CD4-positive, alpha-beta T cell treated with Interleukin-15 for 4 hours (primary cell): ENCODE data around the gene RPH3AL.
"Not testable (repeated sequence)": the region's sequence is repeated elsewhere in the genome, so short reads cannot be mapped to it uniquely, and the experiment has no call there.

Experiments
- DNase-seq: peaks from one replicate; pipeline ENCODE4 v3.0.0-alpha.2; 2020; ENCODE audit warnings: low spot score

RPH3AL gene

DNA sequence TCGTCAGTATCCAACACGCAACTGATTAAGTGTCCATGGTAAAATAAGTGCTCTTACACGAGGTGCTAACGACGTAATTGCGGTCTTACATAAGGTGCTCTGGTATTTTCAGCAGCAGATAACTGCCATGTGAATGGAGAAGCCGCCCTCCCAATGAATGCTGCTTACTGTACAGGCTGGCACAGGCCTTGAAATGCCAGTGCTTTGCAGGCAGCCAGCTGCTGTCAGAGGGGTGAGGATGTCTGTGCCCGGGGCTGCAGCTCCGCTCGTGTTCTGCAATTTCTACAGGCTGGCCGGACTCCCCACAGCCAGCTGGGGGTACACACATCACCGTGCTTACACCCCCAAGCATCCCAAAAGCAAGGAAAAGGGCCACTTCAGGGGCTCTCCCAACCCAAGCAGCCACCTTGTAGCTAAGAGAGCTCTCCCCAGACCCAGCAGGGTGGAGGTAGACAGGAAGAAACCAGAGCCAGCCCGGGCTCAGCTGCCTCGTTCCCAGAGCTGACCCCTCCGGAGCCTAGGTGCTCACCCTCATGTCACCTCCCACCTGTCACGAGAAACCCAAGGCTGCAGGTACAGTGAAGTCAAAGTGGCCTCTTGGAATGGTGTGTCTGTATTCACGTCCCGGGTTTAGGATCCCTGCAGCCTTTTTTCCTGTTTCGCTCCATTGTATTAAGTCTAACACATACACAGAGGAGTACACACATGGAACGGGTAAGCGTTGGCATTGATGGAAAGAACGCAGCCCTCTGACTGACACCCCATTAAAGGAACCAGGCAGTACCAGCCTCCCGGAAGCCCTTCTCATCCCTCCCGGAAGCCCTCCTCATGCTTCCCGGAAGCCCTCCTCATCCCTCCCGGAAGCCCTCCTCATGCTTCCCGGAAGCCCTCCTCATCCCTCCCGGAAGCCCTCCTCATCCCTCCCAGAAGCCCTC, 27.2 kb upstream of the RPH3AL start:
- no peak for DNase-seq

DNA sequence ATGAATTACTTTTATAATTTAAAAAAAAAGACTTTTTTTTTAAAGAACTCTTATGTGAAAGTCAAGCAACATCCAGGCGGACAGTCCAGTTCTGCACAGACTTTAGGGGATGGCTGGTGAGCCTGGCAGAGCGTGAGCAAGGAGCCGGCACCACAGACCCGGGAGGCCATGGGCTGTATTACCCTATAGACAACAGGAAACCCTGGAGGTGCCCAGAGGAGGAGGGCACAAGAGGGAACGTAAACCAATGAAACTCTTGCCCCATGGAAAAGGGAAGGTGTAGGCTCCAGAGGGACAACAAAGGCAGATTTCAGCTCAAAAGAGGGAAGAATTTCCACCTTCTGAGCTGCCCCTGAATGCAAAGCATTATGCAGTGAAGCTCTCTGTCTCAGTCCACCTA, 25.5 kb upstream of the RPH3AL start:
- DNase-seq, result no peak

DNA sequence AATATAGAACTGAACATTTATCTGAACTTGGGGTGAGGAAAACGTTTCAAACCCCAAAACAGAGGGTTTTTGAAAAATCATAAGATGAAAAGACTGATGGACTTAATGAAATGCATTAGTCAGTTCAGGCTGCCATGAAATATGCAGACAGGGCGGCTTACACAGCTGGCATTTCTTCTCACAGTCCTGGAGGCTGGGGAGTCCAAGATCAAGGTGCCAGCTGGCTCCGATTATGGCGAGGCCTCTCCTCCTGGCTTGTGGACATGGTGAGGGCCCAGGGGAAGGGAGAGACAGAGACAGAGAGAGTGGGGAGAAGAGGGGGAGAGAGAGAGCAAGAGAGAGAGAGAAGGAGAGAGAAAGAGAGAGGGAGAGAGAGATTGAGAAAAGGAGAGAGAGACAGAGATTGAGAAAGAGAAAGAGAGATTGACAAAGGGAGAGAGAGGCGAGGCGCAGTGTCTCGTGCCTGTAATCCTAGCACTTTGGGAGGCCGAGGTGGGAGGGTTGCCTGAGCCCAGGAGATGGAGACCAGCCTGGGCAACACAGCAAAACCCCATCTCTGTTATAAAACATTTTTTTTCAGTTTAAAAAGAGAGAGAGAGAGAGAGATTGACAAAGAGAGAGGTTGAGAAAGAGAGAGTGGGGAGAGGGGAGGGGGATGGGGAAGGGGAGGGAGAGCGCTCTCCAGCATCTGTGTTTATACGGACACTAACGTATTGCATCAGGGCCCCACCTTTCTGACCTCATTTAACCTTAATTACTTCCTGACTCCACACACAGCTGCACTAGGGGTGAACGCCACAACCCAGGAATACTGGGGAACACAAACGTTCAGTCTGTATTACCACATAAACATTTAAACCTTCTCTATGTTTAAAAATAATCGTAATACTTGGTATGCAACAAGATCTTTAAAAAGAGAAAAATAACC, 24.6 kb upstream of the RPH3AL start:
- DNase-seq, result no peak

DNA sequence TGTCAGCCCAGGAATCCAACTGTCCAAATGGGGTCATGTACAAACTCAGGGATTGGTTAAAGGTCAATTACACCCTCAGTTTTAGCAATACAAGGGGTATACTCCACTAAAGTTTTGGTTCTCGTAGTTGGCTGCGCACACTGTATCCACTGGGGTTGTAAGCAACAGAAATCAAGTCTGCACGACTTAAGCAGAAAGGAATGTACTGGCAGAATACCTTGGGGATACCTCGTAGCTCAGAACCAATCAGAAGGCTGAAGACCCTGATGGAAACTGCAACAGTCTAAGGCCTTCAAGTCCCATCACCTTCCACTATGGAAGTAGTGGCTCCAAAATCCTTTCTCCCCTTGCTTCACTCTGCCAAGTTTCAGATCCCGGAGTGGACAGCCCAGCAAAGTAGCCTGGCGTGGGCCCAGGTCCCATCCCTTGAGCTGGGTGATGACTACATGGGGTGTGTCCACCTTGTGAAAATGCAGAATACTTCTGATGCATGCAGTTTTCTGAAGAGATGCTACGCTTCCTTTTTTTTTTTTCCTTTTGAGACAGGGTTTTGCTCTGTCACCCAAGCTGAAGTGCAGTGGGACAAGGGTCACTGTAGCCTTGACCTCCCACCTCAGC, 21.1 kb upstream of the RPH3AL start:
- DNase-seq, result no peak

DNA sequence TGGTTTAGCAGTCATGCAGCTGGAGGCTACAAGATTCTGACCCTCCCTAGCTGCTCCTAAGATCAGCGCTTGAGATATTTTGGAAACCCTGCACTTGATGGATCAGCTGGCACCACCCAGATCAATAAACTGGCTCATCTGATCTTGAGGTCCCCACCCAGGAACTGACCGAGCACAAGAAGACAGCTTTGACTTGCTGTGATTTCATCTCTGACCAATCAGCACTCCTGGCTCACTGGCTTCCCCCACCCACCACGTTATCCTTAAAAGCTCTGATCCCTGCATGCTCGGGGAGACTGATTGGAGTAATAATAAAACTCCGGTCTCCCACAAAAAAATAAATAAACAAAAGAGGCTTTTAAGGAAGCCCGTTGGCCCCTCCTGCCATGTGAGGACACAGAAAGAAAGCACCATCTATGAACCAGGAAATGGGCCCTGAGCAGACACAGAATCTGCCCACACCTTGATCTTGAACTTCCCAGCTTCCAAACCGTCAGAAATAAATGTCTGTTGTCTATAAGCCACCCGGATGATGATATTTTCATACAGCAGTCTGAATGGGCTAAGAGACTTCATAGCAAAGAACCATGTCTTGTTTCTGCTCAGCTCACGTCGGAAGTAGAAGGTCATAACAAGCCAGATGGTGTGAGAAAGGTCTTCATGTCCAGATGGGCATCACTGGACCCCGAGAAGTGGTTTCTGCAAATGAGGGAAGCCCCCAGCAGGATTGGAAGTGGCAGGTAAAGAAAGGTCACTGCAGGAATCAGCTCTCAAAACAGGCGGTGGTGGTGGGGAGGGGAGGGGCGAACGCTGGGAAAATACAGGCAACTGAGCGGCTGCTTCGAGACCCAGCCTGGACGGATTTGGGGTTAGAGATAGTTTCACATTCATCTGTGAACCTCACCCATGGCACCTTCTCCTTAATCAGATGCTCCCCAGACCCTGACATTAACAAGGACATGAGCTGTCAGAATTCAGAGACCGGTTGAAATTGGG, 19.8 kb upstream of the RPH3AL start:
- DNase-seq, result no peak

DNA sequence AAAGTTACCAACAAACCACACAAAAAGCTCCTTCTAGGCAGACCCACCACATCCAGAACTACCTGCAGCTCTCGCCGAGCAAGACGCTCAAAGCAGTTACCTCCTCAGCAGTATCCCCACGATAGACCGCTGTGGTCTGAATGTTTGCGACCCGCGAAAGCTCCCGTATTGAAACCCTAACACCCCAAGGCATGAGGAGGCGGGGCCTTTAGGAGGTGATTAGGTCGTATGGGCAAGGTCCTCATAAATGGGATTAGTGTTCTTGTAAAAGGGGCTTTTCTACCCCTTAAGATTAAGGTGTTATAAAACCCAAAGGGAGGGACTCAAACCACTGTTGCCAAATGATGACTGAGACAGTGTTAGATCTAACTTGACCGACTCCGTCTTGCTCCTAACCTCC, 19.0 kb upstream of the RPH3AL start:
- no peak for DNase-seq

DNA sequence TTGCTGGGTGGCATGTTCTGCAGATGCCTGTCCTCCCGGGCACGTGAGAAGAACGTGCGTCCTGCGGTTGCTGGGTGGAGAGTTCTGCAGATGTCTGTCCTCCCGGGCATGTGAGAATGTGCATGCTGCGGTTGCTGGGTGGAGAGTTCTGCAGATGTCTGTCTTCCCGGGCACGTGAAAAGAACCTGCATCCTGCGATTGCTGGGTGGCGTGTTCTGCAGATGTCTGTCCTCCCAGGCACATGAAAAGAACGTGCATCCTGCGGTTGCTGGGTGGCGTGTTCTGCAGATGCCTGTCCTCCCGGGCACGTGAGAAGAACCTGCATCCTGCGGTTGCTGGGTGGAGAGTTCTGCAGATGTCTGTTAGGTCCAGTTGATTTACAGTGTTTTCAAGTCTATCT, 15.0 kb upstream of the RPH3AL start:
- DNase-seq, result not testable (repeated sequence)

DNA sequence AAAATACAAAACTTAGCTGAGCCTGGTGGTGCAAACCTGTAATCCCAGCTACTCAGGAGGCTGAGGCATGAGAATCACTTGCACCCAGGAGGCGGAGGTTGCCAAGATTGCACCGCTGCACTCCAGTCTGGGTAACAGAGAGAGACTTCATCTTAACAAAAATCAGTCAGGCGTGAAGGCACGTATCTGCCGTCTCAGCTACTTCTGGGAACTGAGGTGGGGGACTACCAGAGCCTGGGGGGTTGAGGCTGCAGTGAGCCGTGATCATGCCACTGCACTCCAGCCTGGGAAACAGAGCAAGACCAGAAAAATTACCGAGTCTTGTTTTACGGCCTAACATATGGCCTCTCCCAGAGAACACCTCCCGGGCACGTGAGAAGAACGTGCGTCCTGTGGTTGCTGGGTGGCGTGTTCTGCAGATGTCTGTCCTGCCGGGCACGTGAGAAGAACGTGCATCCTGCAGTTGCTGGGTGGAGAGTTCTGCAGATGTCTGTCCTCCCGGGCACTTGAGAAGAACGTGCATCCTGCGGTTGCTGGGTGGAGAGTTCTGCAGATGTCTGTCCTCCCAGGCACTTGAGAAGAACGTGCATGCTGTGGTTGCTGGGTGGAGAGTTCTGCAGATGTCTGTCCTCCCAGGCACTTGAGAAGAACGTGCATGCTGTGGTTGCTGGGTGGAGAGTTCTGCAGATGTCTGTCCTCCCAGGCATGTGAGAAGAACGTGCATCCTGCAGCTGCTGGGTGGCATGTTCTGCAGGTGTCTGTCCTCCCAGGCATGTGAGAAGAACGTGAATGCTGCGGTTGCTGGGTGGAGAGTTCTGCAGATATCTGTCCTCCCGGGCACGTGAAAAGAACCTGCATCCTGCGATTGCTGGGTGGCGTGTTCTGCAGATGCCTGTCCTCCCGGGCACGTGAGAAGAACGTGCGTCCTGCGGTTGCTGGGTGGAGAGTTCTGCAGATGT, 14.3 kb upstream of the RPH3AL start:
- DNase-seq, result not testable (repeated sequence)

DNA sequence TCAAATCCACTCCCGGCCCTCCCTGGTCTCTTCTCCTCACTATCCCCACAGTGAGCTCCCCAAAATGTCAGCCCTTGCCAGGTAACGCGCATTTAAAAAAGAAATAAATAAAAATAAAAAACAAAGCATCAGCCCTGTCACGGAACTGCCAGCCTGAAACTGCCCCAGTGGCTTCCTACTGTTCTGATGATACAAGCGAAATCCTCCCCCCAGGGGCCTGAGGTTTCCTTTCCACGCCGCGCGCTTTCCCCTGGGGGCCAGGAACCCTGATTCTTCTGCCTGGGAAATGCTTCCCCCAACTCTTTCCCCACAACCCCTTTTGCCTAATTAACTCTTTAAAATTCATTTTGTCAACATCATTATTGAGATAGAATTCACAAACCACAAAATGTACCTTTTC, 12.2 kb upstream of the RPH3AL start:
- no peak for DNase-seq

DNA sequence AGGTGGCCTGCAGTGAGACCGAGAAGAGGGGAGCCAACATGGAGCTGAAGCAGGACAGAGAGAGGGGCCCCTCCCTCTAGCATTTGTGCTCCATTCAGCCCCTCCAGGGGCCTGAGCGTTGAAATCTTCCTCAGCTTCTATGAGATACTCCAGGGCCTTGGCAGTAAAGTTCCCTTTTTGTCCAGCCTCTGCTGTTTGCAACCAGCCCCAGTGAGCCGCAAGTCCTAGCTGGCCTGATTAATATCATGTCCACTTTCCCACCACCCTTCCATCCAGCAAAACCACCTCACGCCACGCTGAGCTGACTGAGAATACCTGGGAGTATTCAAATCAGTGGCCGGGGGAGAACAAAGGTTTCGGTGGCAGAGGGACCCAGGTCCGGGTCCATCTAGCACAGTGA, 11.7 kb upstream of the RPH3AL start:
- no peak for DNase-seq

DNA sequence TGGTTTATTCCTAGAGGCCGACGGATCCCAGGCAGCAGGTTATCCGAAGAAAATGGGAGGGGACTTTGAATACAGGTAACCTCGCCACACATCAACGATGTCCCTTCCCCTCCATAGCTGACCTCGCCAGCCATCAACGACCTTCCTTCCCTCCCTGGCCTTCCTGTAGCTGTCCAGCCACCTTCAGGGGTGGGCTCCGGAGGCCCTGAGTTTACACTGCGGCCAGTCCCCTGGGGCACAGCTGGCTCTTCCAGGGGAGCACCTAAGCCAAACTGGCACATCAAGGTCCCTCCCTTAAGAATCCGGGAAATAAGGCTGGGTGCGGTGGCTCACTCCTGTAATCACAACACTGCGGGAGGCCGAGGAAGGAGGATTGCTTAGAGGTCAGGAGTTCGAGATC, 10.1 kb upstream of the RPH3AL start:
- DNase-seq, result no peak

DNA sequence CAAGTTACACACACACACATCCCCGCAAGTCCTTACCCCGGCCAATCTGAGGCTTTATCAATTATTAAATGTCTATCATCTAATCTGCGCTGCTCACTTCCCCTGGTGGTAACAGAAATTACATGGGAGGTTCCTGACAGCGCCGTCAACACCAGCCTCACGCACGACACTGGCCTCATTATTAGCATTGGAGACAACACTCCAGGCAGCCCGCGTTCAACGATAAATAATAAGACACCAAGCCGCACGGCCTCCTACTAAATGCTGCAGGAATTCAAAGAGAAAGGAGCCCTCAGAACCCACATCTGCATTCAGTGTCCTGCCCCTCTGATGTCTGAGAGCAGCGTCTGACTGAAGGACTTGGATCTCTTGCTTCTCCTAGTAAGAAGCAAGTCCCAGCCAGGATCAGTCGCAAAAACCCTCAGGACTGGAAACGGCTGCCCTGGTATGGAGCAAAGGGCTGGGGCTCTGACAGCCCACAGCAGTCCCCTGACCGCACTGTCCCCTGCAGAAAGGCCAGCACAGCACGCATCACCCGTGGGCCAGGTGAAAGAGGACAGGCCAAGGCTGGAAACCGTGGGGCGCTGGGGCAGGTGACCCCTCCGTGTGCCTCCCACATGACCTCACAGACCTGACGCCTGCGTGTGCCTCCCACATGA, 7.6 kb upstream of the RPH3AL start:
- DNase-seq, result no peak

DNA sequence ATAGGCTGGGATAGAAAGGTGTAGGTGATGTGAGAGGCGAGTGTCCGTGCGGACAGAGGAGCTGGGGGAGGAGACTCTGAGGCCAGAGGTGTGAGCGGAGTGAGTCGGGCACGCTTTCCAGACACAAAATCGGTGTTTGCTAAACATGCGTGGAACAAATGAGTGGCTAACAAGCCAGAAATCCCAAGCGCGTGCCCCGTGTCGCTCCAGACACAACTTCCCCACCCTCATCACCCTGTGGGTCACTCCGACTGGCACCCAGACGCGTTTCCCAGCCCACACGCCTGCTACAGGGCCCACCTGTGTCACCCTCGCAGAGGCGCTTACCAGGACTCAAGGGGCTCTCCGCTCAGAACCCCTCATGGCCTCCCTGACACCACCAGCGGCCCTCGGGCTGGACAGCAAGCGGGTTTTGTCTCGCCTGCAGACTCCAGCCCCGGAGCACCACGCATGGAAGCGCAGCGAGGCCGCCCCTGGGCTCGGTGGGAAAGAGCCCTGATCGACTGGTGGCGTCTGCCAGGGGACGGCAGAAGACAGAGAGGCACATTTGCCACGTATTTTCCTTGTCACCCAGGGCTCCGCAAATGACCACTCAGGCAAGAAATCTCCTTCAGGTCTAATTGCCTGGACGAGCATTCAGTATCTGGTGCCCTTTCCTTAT, 6.0 kb upstream of the RPH3AL start:
- DNase-seq, result no peak

DNA sequence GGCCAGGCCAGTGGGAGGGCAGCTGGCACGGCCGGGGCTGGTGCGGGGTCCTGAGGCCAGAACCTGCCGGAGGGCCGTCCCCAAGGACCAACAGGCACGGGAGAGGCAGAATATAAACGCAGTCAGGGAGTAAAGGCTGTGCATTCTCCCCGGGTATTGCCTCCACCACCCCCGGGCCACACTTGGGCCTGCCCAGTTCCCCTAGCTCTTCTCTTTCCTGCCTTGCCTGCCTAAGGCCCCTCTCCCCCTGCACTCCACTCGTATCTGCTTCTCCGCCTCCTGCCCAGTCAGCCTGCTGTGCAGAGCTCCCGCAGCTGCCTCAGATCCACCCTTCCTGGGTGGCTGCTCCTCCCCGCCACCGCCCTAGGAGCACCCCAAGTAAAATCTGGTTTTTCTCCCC, 5.0 kb upstream of the RPH3AL start:
- no peak for DNase-seq

DNA sequence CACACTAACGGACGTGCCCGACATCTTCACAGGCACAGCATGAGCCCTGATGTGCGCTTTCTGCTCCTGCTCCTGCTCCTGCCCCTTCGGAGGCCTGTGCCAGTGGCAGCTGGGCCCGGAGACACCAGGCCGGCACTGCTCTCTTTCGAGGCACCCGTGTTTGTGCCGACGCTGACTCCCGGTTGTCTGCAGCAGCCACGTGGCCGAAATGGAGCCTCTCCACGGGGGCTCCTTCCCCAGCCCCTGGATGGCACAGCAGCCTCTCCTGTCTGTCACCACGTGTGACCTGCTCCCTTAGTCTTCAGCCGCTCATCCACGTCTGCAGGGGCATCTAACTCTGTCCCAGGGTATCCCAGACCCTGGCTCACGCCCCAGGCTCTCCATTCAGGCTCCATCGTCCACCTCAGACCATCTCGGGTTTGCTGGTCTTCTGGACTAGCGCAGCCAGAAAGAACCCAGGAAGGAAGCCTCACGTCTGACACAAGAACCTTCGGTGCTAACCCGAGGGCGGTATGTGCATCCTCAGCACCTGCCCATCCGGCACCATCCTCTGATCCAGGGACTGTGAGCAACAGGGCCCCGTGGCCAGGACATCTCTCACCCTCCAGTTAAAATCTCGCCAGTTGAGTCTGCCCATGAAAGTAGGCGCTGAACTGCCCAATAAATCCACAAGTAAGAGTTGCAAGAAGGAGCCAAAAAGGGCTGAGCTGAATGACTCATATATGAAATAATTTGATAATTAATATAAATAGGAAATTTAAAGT, 4.2 kb upstream of the RPH3AL start:
- DNase-seq, result no peak

DNA sequence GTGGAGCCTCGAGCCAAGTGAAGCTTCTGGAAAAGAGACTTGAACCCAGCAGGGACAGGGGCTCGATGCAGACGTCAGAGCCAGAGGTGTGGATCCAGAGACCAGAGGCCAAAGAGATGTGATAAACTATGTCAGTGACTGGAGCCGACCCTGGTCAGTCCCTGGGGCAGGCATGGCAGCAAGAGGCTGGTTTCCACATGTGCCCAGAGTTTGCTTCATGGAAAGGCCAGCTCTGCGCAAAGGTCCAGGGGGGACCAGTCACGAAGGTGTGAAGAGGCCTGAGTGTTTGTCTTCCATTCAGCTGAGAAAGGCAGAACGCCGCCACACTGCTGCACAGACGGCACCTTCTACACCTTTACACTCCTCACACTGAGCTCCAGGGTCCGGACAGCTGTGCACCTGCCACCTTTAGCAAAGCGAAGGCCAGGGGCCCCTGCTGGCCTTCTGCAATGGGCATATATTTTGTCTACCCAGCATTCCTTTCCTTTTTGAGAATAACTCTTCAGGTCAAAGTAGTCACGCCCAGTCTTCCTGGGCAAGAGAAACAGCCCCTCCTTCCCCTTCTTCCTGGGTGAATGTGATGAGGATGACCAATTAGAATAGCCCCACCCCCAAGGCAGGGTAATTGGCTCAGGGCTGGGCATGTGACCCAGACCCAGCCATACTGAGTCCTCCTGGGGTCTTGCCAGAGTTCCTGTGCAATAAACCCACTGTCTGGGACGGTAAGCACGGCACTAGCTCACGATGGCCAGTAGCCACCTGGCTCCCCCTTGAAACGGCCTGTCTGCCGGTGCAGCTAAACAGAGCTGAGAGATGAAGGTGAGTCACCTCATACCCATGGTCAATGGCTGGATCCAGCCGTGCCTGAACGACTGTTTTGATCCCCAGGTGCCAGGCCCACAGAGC, 2.3 kb upstream of the RPH3AL start:
- DNase-seq, result no peak

DNA sequence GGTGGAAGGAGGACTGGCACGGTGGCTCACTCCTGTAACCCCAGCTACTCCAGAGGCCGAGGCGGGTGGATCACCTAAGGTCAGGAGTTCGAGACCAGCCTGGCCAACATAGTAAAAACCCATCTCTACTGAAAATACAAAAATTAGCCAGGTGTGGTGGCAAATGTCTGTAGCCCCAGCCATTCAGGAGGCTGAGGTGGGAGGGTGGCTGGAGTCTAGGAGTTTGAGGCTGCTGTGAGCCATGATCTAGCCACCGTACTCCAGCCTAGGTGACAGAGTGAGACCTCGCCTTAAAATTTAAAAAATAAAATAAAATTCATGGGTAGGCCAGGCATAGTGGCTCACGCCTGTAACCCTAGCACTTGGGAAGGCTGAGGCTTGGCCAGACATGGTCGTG, 1.2 kb upstream of the RPH3AL start:
- DNase-seq, result no peak
